ENCODE data around the gene UTRN.

GRCh38 chr6:144325232-144325631 lies 40.1 kb downstream of the UTRN start:
- TF ChIP-seq CTCF (IDR thresholded peaks at IDR 0.05; ENCODE audit: low read length) (no peak), EZH2 (optimal IDR thresholded peaks at IDR 0.05; ENCODE audit: low read depth, low read length) (no peak)
